GM23338 (cell line): ENCODE results near the gene FAM118B. TPM values are rescaled to one million over a fixed set of nuclear protein-coding genes. Genes with fewer than 3 reads are reported as not detected.
A peak's percentile ranks its signal among the peaks of the same experiment; 100 is the strongest.

Experiments
- ATAC-seq: fragments of 200-7000 bp; cut with Tn5 transposase; 3 replicates; pipeline ENCODE4 v1.9.1; 2020
- DNase-seq: peaks from one replicate; pipeline ENCODE4 v3.0.0-alpha.2; 2015; ENCODE audit warnings: low spot score
- H2AFZ ChIP-seq: fragments of 200-600 bp; sonication (generic); 2 replicates; pipeline ENCODE4 v1.8.0; 2016; ENCODE audit warnings: antibody characterized with exemption, mild to moderate bottlenecking, moderate library complexity
- H3F3A ChIP-seq: fragments of 200-600 bp; sonication (generic); replicated peaks from 2 replicates; pipeline ENCODE4 v1.8.0; 2017; ENCODE audit warnings: antibody characterized with exemption, mixed run types, low read depth
- H3K27ac ChIP-seq: fragments of 200-600 bp; sonication (generic); 2 replicates; pipeline ENCODE4 v1.6.1; 2016; ENCODE audit warnings: low read depth
- H3K27me3 ChIP-seq: fragments of 200-600 bp; sonication (generic); 2 replicates; pipeline ENCODE4 v1.8.0; 2016; ENCODE audit warnings: mild to moderate bottlenecking, mixed run types, moderate library complexity; ENCODE audit not compliant: insufficient read depth
- H3K36me3 ChIP-seq: fragments of 200-600 bp; sonication (generic); 2 replicates; pipeline ENCODE4 v1.8.0; 2016; ENCODE audit warnings: mild to moderate bottlenecking; ENCODE audit not compliant: insufficient read depth
- H3K4me1 ChIP-seq: fragments of 200-600 bp; sonication (generic); 2 replicates; pipeline ENCODE4 v1.8.0; 2016; ENCODE audit warnings: mild to moderate bottlenecking, moderate library complexity; ENCODE audit not compliant: insufficient read depth
- H3K4me2 ChIP-seq: fragments of 200-600 bp; sonication (generic); 2 replicates; pipeline ENCODE4 v1.7.1; 2017; ENCODE audit warnings: mixed run types
- H3K4me3 ChIP-seq: fragments of 200-600 bp; sonication (generic); 2 replicates; pipeline ENCODE4 v1.6.1; 2016; ENCODE audit warnings: mixed run types
- H3K79me2 ChIP-seq: fragments of 200-600 bp; sonication (generic); replicated peaks from 2 replicates; pipeline ENCODE4 v1.8.0; 2017; ENCODE audit warnings: mild to moderate bottlenecking; ENCODE audit not compliant: insufficient read depth
- H3K9me2 ChIP-seq: fragments of 200-600 bp; sonication (generic); 2 replicates; pipeline ENCODE4 v1.8.0; 2017; ENCODE audit not compliant: insufficient read depth
- H4K20me1 ChIP-seq: fragments of 200-600 bp; sonication (generic); replicated peaks from 2 replicates; pipeline ENCODE4 v1.8.0; 2017; ENCODE audit warnings: mild to moderate bottlenecking; ENCODE audit not compliant: insufficient read depth
- H3K27ac Mint-ChIP-seq: 2 replicates; pipeline ENCODE4 v1.8.0; 2020; ENCODE audit warnings: inconsistent platforms, mild to moderate bottlenecking, moderate library complexity, mixed read lengths
- H3K27me3 Mint-ChIP-seq: 3 replicates; pipeline ENCODE4 v1.8.0; 2022; ENCODE audit warnings: low read depth, mild to moderate bottlenecking, moderate library complexity, mixed read lengths, inconsistent platforms; ENCODE audit not compliant: insufficient read depth, poor library complexity
- H3K36me3 Mint-ChIP-seq: 3 replicates; pipeline ENCODE4 v1.8.0; 2021; ENCODE audit warnings: low read depth, mild to moderate bottlenecking, inconsistent platforms, moderate library complexity, mixed read lengths
- H3K4me1 Mint-ChIP-seq: 3 replicates; pipeline ENCODE4 v1.8.0; 2020; ENCODE audit warnings: mild to moderate bottlenecking, inconsistent platforms, mixed read lengths
- H3K4me3 Mint-ChIP-seq: 3 replicates; pipeline ENCODE4 v1.8.0; 2021; ENCODE audit warnings: moderate library complexity, mild to moderate bottlenecking, inconsistent platforms, mixed read lengths
- H3K9me3 Mint-ChIP-seq: 3 replicates; pipeline ENCODE4 v1.8.0; 2020; ENCODE audit warnings: moderate library complexity, mild to moderate bottlenecking, inconsistent platforms, mixed read lengths
- CREB1 ChIP-seq: fragments of 250-450 bp; sonication (Bioruptor Pico); IDR thresholded peaks from 2 replicates; pipeline ENCODE4 v1.5.0; 2020; ENCODE audit warnings: low read depth, mild to moderate bottlenecking, moderate library complexity
- EZH2 ChIP-seq: fragments of 200-600 bp; sonication (generic); IDR thresholded peaks from one replicate; pipeline ENCODE4 v1.8.0; 2017; ENCODE audit warnings: antibody characterized with exemption, mild to moderate bottlenecking, low read depth; ENCODE audit not compliant: unreplicated experiment
- JUNB ChIP-seq: IDR thresholded peaks from one replicate; pipeline ENCODE4 v1.6.1; 2016; ENCODE audit warnings: antibody characterized with exemption; ENCODE audit not compliant: unreplicated experiment
- NANOG ChIP-seq: IDR thresholded peaks from 2 replicates; pipeline ENCODE4 v1.6.1; 2016; ENCODE audit warnings: antibody characterized with exemption, borderline replicate concordance
- POLR2AphosphoS5 ChIP-seq: IDR thresholded peaks from 2 replicates; pipeline ENCODE4 v1.6.1; 2016; ENCODE audit warnings: antibody characterized with exemption, low read depth
- STAT1 ChIP-seq: IDR thresholded peaks from one replicate; pipeline ENCODE4 v1.6.1; 2016; ENCODE audit warnings: antibody characterized with exemption; ENCODE audit not compliant: unreplicated experiment
- ZNF114 ChIP-seq: fragments of 250-450 bp; sonication (Bioruptor Pico); IDR thresholded peaks from 2 replicates; pipeline ENCODE4 v1.5.0; 2020; ENCODE audit warnings: mild to moderate bottlenecking, moderate library complexity
- ZNF331 ChIP-seq: fragments of 250-450 bp; sonication (Bioruptor Pico); IDR thresholded peaks from 2 replicates; pipeline ENCODE4 v1.5.0; 2020; ENCODE audit warnings: low read depth, mild to moderate bottlenecking, moderate library complexity
- polyA plus RNA-seq: library from polyadenylated mRNA; unstranded; fragments of >200 nt; fragmentation: Nextera tagmentation; extraction: Ambion mirVana; gene quantifications from 2 replicates; pipeline ENCODE4 v1.2.1, GENCODE V29; 2016
- total RNA-seq: library from RNA; depleted of rRNA; stranded (reverse); fragments of >200 nt; shearing (Covaris generic); gene quantifications from 2 replicates; pipeline ENCODE4 v1.2.3, GENCODE V29; 2014
- TF ChIP-seq, protein P1 (sequence below): IDR thresholded peaks from one replicate; pipeline ENCODE4 v1.6.1; 2018; ENCODE audit warnings: antibody characterized with exemption; ENCODE audit not compliant: unreplicated experiment
- TF ChIP-seq, protein P2 (sequence below): IDR thresholded peaks from 2 replicates; pipeline ENCODE4 v1.6.1; 2016; ENCODE audit warnings: antibody characterized with exemption
- TF ChIP-seq, protein P3 (sequence below), 2 experiments: fragments of 200-600 bp in 1 of 2; sonication (generic) in 1 of 2; conservative IDR thresholded peaks; 2 replicates each; pipeline versions ENCODE4 v1.5.1 to v1.6.1; 2016 to 2017; ENCODE audit warnings: antibody characterized with exemption in 2 of 2, low read depth in 2 of 2, mild to moderate bottlenecking in 2 of 2, moderate library complexity in 1 of 2

FAM118B gene
- total and polyA plus RNA-seq, 2 experiments from 2014 or later = 33.7 to 43.4 TPM

DNA sequence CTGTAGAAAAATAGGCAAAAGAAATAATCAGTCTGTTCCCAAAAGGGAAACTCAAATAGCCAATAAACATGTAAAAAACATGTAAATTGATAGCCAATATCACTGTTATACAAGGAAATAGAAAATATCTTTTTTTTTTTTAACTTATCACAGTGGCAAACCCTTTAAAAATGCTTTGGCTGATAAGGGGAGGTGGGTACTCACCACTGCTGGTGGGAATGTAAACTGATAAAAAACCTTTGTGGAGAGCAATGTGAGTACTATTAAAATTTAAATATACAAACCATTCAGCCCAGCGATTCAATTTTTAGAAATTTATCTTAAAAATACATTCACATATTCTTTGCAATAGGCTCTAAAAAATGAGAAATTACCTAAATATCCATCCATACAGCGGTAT is 3.7 kb upstream of the FAM118B start:
- Histone ChIP-seq H3K36me3 (peaks cover 66% of the 10 kb centered on the region), H3K4me3 (no peak overlapping the region), H3K27me3 (no peaks in the 10 kb centered on the region), H3K4me1 (peaks cover 14% of the 10 kb centered on the region), H3K27ac (no peak overlapping the region), H2AFZ (no peak overlapping the region), H3K79me2 (peaks cover 31% of the 10 kb centered on the region), H3F3A (no peaks in the 10 kb centered on the region; the same call in none of the 2 replicates), H3K4me2 (no peak overlapping the region), H3K9me2 (no peaks in the 10 kb centered on the region), H4K20me1 (peaks cover 11% of the 10 kb centered on the region; the same call in 1 of the 2 replicates)
- Mint-ChIP-seq H3K27me3 (peaks cover 8% of the 10 kb centered on the region), H3K9me3 (peaks cover 2% of the 10 kb centered on the region; the same call in 1 of the 3 replicates), H3K36me3 (peaks cover 63% of the 10 kb centered on the region), H3K27ac (no peak overlapping the region), H3K4me3 (no peak overlapping the region), H3K4me1 (peaks cover 13% of the 10 kb centered on the region)
- DNase-seq = no peak
- no peak for ATAC-seq
- TF ChIP-seq, protein P1, sequence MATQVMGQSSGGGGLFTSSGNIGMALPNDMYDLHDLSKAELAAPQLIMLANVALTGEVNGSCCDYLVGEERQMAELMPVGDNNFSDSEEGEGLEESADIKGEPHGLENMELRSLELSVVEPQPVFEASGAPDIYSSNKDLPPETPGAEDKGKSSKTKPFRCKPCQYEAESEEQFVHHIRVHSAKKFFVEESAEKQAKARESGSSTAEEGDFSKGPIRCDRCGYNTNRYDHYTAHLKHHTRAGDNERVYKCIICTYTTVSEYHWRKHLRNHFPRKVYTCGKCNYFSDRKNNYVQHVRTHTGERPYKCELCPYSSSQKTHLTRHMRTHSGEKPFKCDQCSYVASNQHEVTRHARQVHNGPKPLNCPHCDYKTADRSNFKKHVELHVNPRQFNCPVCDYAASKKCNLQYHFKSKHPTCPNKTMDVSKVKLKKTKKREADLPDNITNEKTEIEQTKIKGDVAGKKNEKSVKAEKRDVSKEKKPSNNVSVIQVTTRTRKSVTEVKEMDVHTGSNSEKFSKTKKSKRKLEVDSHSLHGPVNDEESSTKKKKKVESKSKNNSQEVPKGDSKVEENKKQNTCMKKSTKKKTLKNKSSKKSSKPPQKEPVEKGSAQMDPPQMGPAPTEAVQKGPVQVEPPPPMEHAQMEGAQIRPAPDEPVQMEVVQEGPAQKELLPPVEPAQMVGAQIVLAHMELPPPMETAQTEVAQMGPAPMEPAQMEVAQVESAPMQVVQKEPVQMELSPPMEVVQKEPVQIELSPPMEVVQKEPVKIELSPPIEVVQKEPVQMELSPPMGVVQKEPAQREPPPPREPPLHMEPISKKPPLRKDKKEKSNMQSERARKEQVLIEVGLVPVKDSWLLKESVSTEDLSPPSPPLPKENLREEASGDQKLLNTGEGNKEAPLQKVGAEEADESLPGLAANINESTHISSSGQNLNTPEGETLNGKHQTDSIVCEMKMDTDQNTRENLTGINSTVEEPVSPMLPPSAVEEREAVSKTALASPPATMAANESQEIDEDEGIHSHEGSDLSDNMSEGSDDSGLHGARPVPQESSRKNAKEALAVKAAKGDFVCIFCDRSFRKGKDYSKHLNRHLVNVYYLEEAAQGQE = no peak
- TF ChIP-seq, protein P2, sequence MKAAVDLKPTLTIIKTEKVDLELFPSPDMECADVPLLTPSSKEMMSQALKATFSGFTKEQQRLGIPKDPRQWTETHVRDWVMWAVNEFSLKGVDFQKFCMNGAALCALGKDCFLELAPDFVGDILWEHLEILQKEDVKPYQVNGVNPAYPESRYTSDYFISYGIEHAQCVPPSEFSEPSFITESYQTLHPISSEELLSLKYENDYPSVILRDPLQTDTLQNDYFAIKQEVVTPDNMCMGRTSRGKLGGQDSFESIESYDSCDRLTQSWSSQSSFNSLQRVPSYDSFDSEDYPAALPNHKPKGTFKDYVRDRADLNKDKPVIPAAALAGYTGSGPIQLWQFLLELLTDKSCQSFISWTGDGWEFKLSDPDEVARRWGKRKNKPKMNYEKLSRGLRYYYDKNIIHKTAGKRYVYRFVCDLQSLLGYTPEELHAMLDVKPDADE = no peak
- no peak for TF ChIP-seq NANOG
- TF ChIP-seq, protein P3, sequence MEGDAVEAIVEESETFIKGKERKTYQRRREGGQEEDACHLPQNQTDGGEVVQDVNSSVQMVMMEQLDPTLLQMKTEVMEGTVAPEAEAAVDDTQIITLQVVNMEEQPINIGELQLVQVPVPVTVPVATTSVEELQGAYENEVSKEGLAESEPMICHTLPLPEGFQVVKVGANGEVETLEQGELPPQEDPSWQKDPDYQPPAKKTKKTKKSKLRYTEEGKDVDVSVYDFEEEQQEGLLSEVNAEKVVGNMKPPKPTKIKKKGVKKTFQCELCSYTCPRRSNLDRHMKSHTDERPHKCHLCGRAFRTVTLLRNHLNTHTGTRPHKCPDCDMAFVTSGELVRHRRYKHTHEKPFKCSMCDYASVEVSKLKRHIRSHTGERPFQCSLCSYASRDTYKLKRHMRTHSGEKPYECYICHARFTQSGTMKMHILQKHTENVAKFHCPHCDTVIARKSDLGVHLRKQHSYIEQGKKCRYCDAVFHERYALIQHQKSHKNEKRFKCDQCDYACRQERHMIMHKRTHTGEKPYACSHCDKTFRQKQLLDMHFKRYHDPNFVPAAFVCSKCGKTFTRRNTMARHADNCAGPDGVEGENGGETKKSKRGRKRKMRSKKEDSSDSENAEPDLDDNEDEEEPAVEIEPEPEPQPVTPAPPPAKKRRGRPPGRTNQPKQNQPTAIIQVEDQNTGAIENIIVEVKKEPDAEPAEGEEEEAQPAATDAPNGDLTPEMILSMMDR (conservative IDR thresholded peaks at IDR 0.05; ENCODE audit: low read depth in 2 of 2) = no peak
- TF ChIP-seq ZNF114 = no peak
- no peak for TF ChIP-seq ZNF331 (CRISPR knock-in tag)
- TF ChIP-seq JUNB = no peak
- TF ChIP-seq EZH2 = no peak

DNA sequence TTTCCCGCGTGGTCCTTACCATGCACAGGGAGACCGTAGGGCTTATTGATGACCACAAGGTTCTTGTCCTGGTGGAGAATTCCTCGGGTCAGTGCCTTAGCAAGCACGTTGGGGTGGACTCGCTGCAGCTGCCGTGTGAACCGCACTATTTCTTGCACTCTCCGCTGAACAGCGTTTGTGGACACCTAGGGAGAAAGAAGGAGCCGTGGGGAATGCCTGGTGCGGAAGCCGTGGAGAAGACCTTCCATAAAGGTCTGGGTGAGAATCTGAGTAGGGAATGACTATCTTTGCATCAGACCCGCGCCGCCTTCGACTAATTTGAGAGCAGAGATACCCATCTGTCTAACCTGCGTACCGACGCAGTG is 729 bp upstream of the FAM118B start:
- H3K36me3 ChIP-seq = peaks cover 37% of the 10 kb centered on the region
- no peaks in the 10 kb centered on the region; the same call in none of the 2 replicates for H3F3A ChIP-seq
- peaks cover 35% of the 10 kb centered on the region for H4K20me1 ChIP-seq
- H3K4me1 ChIP-seq = peaks cover 19% of the 10 kb centered on the region
- no peak for ATAC-seq
- DNase-seq = no peak
- Mint-ChIP-seq H3K9me3 (peaks cover 2% of the 10 kb centered on the region; the same call in 1 of the 3 replicates), H3K27me3 (peaks cover 8% of the 10 kb centered on the region), H3K36me3 (peaks cover 39% of the 10 kb centered on the region), H3K27ac (peak overlapping the region; percentile 99), H3K4me1 (peaks cover 16% of the 10 kb centered on the region), H3K4me3 (peak overlapping the region; percentile 98)
- no peaks in the 10 kb centered on the region for H3K9me2 ChIP-seq
- no peaks in the 10 kb centered on the region for H3K27me3 ChIP-seq
- H3K4me2 ChIP-seq = peak overlapping the region; percentile 79
- H3K79me2 ChIP-seq = peaks cover 61% of the 10 kb centered on the region
- peak overlapping the region; percentile 98 for H3K27ac ChIP-seq
- peak overlapping the region; percentile 87 for H2AFZ ChIP-seq
- H3K4me3 ChIP-seq = peak overlapping the region; percentile 82
- TF ChIP-seq ZNF331 (CRISPR knock-in tag) = no peak
- TF ChIP-seq, protein P1 = no peak
- TF ChIP-seq STAT1 = no peak
- no peak for TF ChIP-seq NANOG
- TF ChIP-seq, protein P2 = no peak
- no peak for TF ChIP-seq ZNF114
- TF ChIP-seq POLR2AphosphoS5 = no peak
- TF ChIP-seq EZH2 = no peak
- no peak for TF ChIP-seq CREB1 (CRISPR knock-in tag)
- no peak for TF ChIP-seq JUNB
